Muscle of back (tissue), 11 donors: ENCODE measurements around the gene IL1RAP. TPM values are rescaled to one million over a fixed set of nuclear protein-coding genes. Genes with fewer than 3 reads are reported as not detected.

Experiments
- DNase-seq, 3 donors: peaks; one replicate each; pipeline versions ENCODE4 v3.0.0 to v3.0.0-alpha.2; 2013
- polyA plus RNA-seq, 10 donors: library from polyadenylated mRNA; unstranded; fragments of 120-200 nt; gene quantifications; one replicate each; pipeline ENCODE4 v1.2.1, GENCODE V29; 2013; ENCODE audit not compliant: insufficient read length in 10 of 10

Gene IL1RAP
- polyA plus RNA-seq, 10 donors: 5.8 to 18.5 (median 9.3) TPM

DNA sequence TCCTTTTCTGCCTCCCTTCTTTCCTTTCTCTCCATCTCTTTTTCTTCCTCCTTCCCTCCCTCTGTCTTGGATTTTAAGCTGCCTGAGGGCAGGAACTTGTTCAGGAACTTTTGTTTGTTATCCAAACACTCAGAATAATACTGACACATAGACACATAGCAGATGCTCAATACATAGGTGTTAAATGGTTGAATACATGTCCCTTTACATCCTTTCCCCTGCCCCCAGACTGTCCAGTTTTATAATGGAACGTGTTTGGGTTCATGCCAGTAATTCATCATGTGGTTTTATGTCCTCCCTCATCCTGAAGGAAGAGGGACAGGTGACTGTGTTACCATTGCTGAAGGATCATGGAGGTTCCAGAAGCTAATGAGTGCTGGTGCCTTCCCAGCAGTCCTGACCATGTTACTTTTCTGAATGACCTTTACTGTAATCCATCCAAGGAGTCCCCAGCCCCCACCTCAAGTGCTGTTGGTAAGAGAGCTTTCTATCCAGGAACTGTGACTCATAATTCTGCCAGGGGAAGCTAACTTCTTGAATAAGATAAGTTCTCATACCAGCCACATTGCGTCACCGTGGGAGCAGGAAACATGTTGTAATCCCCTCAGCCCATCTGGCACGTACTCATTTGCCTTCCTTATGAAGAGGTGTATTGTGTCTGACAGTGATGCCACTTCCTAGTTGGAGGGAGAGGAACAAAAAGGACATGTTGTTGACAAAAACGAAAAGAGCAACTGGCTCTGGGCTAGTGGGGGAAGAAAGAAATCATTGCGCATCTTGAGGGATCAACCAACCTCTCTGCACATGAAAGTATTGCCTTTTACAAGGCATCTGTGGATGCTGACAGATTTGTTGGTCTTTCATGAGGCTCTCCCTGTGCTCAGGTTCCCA is 52.4 kb downstream of the IL1RAP start:
- peak; percentile 38 to 97 (median 66) for DNase-seq

GRCh38 chr3:190568036-190568435 is 54.2 kb downstream of the IL1RAP start:
- DNase-seq: no peak

DNA sequence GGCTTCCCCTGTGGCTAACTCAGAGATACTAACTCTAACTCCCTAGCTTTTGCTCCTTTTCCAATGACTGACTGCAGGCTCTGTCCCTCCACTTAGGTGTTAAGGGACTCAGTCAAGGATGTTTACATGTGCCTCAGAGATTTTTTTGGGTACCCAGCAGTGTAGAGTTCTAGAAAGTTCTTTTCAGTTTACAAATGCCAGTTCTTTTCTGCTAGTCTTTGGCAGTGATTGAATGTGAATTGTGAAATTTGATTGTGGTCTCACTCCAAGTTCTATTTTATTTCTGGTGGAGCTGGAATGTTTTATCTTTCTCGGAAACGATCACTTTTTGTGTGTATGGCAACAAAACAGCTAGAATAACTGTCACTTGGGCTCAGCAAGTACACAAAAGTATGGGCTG is 60.6 kb downstream of the IL1RAP start:
- no peak for DNase-seq

GRCh38 chr3:190575437-190576185 is 61.7 kb downstream of the IL1RAP start:
- peak in 1 of 3 donors; percentile 43 for DNase-seq

DNA sequence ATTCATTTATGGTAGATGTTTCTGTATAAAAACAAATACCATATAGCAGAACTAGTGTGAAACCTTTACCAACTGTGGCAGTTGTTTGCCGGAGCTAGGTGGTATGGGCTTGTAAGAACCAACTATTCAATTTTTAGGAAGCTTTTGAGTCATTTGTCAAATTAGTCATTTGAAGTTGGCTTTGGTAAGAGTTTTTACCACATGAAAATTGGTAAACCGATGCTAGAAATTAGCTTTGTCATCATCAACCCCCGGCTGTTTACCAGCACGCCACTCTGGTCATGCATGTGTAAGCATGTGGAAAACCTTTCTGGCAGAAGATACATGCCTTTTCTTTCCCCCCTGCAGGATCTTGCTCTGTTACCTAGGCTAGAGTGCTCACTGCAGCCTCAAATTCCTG is 63.3 kb downstream of the IL1RAP start:
- no peak for DNase-seq

DNA sequence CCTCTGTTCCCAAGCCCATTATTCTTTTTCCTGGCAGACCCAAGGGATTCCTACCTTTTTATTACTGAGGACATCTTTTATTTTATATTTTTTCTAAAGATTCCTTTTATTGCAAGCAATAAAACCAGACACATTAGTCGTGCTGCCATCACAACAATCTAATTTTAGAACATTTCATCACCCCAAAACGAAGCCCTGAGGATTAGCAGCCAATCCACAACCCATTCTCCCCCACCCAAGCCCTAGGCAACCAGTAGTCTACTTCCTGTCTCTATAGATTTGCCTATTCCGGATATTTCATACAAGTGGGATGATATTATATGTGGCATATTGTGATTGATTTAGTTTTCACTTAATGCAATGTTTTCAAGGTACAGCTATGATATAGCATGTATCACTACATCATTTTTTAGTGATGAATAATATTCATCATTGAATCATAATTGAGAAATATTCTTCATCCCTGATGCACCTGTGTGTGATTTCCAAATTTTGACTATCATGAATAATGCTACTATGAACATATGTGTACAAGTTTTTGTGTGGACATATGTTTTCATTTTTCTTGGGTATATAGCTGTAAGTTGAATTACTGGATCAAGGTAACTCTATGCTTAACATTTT is 65.7 kb downstream of the IL1RAP start:
- DNase-seq: no peak

DNA sequence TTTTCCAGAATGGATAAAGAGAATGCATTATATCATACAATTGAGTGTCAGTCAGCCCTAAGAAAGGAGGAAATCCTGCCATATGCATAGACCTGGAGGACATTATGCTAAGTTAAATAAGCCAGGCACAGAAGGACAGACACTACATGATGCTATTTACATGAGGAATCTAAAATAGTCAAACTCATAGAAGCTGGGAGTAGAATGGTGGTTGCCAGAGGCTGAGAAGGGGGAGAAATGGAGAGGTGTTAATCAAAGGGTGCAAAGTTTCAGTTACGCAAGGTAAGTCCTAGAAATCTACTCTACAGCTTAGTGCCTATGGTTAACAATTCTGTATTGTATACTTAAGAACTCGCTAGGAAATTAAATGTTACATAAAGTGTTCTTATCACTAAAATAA is 66.5 kb downstream of the IL1RAP start:
- DNase-seq: no peak

DNA sequence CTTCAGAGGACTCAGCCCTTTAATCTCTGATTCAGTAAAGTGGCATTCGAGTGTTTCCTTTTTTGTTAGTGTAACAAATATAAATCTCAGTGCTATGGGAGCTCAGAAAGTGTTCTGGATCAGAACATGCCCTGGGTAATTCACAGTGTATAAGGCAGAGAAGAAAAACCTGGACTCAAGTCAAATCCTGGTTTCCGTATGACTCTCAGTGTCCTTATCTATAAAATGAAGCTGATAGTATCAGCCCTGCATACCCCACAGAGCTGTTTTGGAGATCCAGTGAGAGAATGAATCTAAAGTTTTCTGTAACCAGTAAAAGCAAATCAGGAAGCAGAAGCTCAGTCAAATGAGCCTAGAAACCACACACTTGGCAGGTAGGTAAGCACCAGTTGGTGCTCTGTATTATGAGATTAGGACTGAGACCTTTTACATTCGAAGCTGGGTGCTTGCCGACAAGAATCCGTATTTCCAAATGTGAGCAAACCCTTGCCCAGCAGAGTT is 67.2 kb downstream of the IL1RAP start:
- peak in 1 of 3 donors; percentile 9 for DNase-seq

GRCh38 chr3:190582667-190583066 is 68.8 kb downstream of the IL1RAP start:
- DNase-seq: no peak

DNA sequence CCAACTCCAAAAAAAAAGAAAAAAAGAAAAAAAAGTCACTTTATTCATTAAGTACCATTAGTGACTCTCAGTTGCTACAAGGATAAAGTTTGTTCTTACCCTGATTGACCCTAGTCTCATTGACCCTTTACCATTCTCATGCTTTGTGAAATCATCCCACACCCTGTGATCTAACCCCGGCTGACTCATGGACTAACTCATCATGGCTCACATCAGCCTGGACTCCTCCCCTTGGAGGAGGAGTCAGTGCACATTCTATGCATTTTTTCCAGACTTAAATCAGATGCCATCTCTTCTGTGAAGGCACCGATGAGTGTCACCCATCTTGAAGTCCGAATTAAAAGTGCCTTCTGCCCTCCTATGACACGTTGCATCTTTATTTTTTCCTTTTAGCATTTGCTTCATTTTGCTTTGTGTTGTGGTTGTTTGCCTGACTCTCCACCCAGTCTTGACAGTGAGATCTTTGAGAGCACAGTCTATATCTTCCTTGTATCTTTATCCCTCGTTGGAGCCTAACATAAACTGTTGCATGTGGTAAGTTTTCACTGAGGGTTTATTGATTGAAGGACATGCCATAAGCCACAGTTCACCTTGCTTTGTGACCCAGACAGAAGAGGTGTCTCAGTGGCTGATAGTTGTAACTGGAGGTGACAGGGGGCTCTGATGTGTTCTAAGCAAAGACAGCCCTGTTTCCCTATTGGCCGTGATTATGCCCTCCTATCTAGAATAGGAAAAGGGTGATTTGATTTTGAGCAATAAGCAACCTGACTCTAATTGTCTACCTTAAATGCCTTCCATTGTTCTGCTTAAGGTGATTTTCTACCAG is 72.1 kb downstream of the IL1RAP start:
- DNase-seq: peak in 1 of 3 donors; percentile 74

GRCh38 chr3:190586631-190587011 is 72.7 kb downstream of the IL1RAP start:
- DNase-seq: peak in 1 of 3 donors; percentile 27

DNA sequence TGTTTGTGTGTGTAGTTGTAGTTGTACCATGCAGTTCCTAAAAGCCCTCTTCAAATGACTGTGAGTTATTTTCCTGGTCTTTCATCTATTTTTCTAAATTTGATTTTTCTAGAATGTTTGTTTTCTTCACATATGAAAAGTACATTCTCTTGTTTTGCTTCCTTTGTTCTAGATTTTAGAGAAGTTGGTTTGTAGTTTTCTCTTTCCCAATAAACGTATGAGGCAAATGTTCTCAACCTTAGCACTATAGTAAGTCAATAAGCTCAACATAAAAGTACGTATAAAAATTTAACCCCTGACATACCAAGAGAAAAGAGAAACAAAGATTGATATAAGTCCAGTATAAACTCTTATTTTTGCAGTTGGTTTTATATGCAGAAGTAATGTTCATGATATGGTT is 74.7 kb downstream of the IL1RAP start:
- DNase-seq: no peak

DNA sequence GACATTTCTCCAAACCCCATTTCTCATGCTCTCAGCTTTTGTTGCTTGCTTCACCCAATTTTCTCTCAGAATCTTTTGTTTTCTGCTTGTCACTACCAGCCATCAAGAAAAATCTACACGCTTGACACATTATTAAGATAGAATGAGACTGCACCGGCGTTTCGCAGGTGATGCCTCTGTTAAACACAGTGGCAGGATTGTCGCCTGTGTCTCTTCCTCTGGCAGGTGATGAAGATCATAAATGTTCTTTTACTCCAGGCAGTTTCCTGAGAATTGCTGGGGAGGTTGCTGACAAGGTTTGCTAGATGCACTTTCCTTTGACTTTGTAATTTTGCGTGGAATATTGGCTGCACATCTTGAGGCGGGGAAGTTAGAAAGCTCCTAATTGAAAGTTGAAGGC is 75.4 kb downstream of the IL1RAP start:
- DNase-seq: no peak

DNA sequence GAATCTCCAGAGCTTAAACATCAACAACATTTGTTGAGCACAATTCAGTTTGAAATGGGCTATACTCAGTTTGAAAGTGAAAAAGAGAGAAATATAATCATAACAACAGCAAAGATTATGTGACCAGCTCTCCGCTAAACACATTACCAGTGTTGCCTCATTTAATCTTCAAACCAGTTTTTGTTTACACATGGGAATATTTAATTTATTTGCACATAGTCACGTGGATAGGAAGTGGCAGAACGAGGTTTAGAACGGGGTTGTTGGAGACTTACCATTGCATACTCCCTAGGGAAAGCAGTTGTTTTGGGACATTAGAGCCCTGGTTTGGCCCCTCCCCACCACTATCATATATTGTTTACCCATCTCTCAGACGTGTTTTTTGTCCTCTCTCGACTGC is 77.2 kb downstream of the IL1RAP start:
- no peak for DNase-seq

DNA sequence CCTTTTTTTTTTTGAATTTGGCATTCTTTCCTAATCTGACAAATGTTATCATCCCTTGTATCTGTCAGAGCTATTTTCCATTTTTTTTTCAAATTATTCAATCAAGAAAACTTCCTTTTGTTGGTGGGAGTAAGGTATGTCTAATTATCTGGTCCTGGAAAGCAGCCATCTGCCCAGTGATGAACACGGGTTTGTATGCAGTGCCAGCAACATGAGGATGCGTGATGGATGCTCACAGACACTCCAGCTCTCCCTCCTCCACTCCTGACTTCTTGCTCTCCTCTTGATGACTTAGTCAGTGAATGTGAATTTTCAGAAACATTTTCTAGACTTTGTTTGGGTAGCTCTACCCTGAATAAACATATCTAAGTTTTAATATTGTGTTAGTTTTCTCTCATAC is 79.2 kb downstream of the IL1RAP start:
- no peak for DNase-seq

GRCh38 chr3:190594171-190594570 is 80.3 kb downstream of the IL1RAP start:
- no peak for DNase-seq

GRCh38 chr3:190595179-190595795 is 81.4 kb downstream of the IL1RAP start:
- DNase-seq: no peak

GRCh38 chr3:190595807-190596206 is 81.9 kb downstream of the IL1RAP start:
- no peak for DNase-seq

DNA sequence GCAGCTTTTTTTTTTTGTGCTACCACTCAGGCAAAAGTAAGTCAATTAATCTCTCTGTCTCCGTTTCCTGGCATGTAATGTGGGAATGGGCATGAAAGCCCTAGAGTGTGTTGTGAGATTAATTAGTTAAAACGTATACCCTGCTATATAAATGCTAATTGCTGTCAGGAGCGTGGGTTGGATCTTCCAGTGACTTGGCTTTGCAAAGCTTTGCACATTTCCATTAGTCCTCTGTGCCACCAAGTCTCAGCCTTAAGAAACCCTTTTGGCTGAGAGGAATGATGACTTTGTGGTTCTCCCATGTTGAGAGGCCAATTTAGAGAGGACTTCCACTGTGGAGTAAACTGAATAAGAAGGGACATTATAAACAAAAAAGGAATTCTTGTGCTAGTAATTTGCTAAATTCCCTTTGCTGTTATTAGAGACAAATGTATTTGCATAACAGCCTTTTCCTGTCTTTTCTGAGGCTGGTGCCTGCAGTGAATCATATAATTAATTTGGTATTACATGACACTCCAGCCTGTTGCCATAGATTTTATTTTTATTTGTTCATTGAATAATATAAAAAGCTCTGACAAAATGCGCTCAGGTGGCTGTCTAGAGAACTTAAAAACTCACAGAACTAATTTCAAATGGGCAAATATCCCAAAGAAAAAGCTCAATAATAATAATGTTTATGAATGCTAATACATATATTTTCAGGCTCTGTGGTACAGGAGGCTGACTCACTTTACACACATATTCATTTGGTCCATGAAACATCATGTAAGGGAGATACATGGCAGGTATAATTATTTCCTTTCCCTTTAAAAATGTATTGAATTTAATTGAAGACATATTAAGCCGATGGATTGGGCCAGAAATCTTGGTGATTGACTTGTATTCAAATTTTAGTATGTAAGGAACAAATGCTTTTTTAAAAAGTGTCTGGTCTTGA is 82.7 kb downstream of the IL1RAP start:
- no peak for DNase-seq

DNA sequence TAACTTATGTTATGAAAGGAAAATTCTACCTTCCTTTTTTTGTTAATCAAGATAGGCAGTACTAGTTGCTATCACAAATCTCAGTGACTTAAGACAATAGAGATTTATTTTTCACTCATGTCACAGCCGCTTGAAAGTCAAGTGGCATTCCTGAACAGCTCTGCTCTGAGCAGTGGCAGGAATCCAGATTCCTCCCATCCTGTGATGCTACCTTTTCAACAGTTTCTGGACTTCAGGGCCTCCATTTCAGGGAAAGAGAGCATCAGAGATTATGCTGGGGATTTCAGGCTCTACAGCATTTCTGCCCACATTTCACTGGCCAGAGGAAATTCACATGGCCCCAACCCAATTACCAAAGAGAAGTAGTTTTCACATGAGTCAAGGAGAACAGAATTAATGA is 83.4 kb downstream of the IL1RAP start:
- no peak for DNase-seq
